Astrocyte (in vitro differentiated cells and primary cell): ENCODE results near the gene CDK14.

ENCODE experiments used
- EZH2 ChIP-seq: IDR thresholded peaks from 2 replicates; pipeline ENCODE4 v1.6.1; 2012; ENCODE audit warnings: mild to moderate bottlenecking, low read length, inconsistent platforms; ENCODE audit not compliant: insufficient read depth
- TF ChIP-seq, protein P1 (sequence below): IDR thresholded peaks from 2 replicates; pipeline ENCODE4 v1.5.1; 2011; ENCODE audit warnings: low read depth, mild to moderate bottlenecking, inconsistent platforms, low read length, moderate library complexity; ENCODE audit not compliant: insufficient read depth

GRCh38 chr7:90756366-90756765 lies 160.2 kb downstream of the CDK14 start:
- TF ChIP-seq, protein P1, sequence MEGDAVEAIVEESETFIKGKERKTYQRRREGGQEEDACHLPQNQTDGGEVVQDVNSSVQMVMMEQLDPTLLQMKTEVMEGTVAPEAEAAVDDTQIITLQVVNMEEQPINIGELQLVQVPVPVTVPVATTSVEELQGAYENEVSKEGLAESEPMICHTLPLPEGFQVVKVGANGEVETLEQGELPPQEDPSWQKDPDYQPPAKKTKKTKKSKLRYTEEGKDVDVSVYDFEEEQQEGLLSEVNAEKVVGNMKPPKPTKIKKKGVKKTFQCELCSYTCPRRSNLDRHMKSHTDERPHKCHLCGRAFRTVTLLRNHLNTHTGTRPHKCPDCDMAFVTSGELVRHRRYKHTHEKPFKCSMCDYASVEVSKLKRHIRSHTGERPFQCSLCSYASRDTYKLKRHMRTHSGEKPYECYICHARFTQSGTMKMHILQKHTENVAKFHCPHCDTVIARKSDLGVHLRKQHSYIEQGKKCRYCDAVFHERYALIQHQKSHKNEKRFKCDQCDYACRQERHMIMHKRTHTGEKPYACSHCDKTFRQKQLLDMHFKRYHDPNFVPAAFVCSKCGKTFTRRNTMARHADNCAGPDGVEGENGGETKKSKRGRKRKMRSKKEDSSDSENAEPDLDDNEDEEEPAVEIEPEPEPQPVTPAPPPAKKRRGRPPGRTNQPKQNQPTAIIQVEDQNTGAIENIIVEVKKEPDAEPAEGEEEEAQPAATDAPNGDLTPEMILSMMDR = no peak
- TF ChIP-seq EZH2 = no peak
